Activated T-helper 1 cell treated with anti-CD3 and anti-CD28 coated beads, Interleukin-12 subunit alpha, Interleukin-12 subunit beta, Interleukin-2, Interleukin-4 antibody, amounts not matched to agents 30 ng/mL and 10 ng/mL and 1 ng/mL, durations not matched to agents 14 hours and 24 hours and 36 hours (primary cell): Measurements from ENCODE around the gene DGKD. TPM values are rescaled to one million over a fixed set of nuclear protein-coding genes. Genes with fewer than 3 reads are reported as not detected.

Source experiments
- DNase-seq: peaks from one replicate; pipeline ENCODE4 v3.0.0; 2021; ENCODE audit warnings: low spot score
- H3K27ac Mint-ChIP-seq: one replicate; pipeline ENCODE4 v1.8.0; 2021; ENCODE audit warnings: mild to moderate bottlenecking, mixed read lengths
- H3K27me3 Mint-ChIP-seq: one replicate; pipeline ENCODE4 v1.8.0; 2022; ENCODE audit warnings: mild to moderate bottlenecking, moderate library complexity, mixed read lengths; ENCODE audit not compliant: insufficient read depth
- H3K36me3 Mint-ChIP-seq: one replicate; pipeline ENCODE4 v1.8.0; 2021; ENCODE audit warnings: low read depth, mixed read lengths
- H3K4me1 Mint-ChIP-seq: one replicate; pipeline ENCODE4 v1.8.0; 2021; ENCODE audit warnings: low read depth, mixed read lengths
- H3K4me3 Mint-ChIP-seq: one replicate; pipeline ENCODE4 v1.8.0; 2021; ENCODE audit warnings: mild to moderate bottlenecking, moderate library complexity, mixed read lengths
- H3K9me3 Mint-ChIP-seq: one replicate; pipeline ENCODE4 v1.8.0; 2021; ENCODE audit warnings: mixed read lengths
- intact Hi-C: fragments of 100-400 bp; cut with micrococcal nuclease; formaldehyde crosslinking; loops from one replicate; pipeline ENCODE4 v1.15.1; 2024
- total RNA-seq: library from RNA; stranded (reverse); gene quantifications from 2 replicates; pipeline ENCODE4 v1.2.3, GENCODE V29; 2022

DGKD gene
- total RNA-seq, 1 donor from 2014 or later: 43.7 TPM

DNA sequence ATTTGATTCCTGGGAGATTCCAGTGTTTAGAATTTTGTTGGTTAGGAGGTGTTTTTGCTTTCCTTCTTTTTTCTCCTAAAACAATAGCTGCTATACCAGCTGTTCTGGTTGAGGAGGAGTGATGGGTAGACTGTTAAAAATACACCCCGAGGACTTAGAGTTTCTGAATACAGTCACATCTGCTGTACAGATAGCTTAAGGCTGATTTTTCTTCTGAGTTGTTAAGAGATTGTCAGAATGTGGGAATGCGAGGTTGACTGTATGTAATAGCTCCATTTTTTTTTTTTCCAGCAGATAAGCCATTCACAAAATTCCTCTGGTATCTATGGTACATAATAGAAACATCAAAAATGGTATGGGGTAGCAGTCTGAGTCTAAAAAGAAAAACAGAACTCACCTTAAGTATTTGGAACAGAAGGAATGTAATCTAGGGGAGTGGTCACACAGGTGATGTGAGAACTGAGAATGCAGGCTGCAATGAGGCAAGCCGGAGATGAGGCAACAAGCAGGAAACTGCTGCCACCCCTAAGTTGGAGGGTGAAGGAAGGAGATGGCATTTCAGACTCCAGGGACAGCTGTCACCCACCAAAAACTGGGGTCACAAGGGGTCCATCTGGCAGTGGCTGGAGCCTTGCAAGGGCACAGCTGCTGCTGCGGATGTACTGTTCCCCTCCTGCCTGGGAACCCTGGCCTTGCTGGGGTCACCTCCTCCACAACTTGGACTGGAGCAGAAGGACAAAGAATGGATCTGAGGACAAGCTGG, 2.4 kb downstream of the DGKD start:
- peaks cover 55% of the 10 kb centered on the region for H3K4me1 Mint-ChIP-seq
- H3K36me3 Mint-ChIP-seq: peaks cover 30% of the 10 kb centered on the region
- no peak for DNase-seq
- intact Hi-C loops: loop anchor here (5.0 kb wide), 3 partner anchors 104 to 659 kb away; partner anchors contain the start of genes ATG16L1 and GIGYF2
- no peaks in the 10 kb centered on the region for H3K27me3 Mint-ChIP-seq
- H3K27ac Mint-ChIP-seq: no peak overlapping the region
- peak overlapping the region; percentile 87 for H3K4me3 Mint-ChIP-seq
- H3K9me3 Mint-ChIP-seq: no peaks in the 10 kb centered on the region

DNA sequence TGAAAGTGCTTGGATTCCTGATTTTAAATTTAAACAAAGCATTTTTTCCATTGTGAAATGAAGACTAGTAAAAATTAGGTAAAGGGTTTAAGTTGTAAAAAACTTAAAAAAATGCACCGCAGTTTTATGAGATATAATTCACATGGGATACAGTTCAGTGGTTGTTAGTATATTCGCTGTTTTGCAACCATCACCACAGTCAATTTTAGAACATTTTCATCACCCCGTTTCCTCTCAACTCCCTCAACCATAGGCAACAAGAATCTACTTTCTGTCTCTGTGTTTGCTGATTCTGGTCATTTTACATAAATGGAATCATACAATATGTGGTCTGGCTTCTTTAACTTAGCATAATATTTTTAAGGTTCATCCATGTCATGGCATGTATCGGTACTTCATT, 4.0 kb downstream of the DGKD start:
- H3K36me3 Mint-ChIP-seq: peaks cover 34% of the 10 kb centered on the region
- intact Hi-C loops: loop anchor here (5.0 kb wide), 3 partner anchors 106 to 661 kb away; partner anchors contain the start of genes ATG16L1 and GIGYF2
- DNase-seq: no peak
- peaks cover 54% of the 10 kb centered on the region for H3K4me1 Mint-ChIP-seq
- no peak overlapping the region for H3K27ac Mint-ChIP-seq
- H3K4me3 Mint-ChIP-seq: no peak overlapping the region
- no peaks in the 10 kb centered on the region for H3K27me3 Mint-ChIP-seq
- H3K9me3 Mint-ChIP-seq: no peaks in the 10 kb centered on the region

DNA sequence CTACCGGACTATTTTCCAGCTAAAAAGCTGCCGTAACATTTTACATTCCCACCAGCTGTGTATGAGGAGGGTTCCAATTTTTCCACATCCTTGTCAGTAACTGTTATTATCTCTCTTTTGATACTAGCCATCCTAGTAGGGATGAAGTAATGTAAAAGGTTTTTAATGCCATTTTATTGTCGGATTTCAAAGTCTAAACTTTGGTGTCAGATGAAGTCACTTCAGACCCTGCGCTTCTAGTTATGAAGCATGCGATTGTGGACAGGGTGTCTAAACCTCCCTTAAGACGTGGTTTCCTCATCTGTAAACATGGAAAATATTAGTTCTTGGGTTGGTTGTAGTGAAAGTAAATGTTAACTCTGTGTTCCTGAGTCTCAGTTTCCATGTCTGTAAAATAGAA, 4.7 kb downstream of the DGKD start:
- intact Hi-C loops: loop anchor here (5.0 kb wide), 3 partner anchors 107 to 662 kb away; partner anchors contain the start of genes ATG16L1 and GIGYF2
- H3K27me3 Mint-ChIP-seq: no peaks in the 10 kb centered on the region
- peaks cover 52% of the 10 kb centered on the region for H3K4me1 Mint-ChIP-seq
- no peak overlapping the region for H3K4me3 Mint-ChIP-seq
- peaks cover 35% of the 10 kb centered on the region for H3K36me3 Mint-ChIP-seq
- no peaks in the 10 kb centered on the region for H3K9me3 Mint-ChIP-seq
- no peak for DNase-seq
- no peak overlapping the region for H3K27ac Mint-ChIP-seq

DNA sequence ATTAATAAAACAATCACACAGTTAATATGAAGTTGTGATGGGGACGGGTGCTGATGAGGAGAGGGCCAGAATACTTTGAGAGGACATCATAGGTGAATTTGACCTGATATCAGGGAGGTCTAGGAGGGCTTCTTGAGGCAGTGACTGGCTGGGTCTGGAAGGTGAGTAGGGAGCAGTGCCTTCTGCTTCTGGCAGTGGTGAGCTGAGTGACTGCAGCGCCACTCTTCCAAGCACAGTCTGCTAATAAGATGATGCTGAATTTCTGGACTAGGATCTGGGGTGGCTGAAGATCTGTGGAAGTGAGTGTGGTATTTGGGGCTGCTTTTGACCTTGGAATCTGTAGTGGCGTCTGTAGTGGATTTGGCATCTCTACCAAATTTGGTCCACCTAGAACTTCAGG, 5.5 kb downstream of the DGKD start:
- Mint-ChIP-seq H3K27me3 (no peaks in the 10 kb centered on the region), H3K9me3 (no peaks in the 10 kb centered on the region), H3K4me1 (peaks cover 51% of the 10 kb centered on the region), H3K4me3 (no peak overlapping the region), H3K36me3 (peaks cover 35% of the 10 kb centered on the region), H3K27ac (no peak overlapping the region)
- no peak for DNase-seq
- intact Hi-C loops: loop anchor here (5.0 kb wide), 3 partner anchors 108 to 663 kb away; partner anchors contain the start of genes ATG16L1 and GIGYF2

DNA sequence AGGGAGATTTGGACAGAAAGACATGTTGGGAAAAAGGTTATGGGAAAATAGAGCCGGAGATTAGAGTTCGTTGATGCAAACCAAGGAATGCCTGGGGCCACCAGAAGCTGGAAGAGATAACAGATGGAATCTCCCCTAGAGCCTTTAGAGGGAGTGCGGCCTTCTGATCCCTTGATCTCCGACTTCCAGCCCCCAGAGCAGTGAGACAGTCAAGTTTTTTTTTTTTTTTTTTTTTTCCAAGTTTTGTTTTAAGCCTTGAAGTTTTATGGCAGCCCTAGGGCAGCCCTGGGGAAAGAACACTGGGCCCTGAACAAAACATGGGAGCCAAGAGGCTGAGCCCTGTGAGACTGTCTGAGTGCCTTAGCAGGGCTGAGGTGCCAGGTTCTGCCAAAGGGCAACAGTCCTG, 6.5 kb downstream of the DGKD start:
- Mint-ChIP-seq H3K36me3 (peaks cover 34% of the 10 kb centered on the region), H3K4me3 (no peak overlapping the region), H3K4me1 (peaks cover 46% of the 10 kb centered on the region), H3K27me3 (no peaks in the 10 kb centered on the region), H3K9me3 (no peaks in the 10 kb centered on the region), H3K27ac (no peak overlapping the region)
- no peak for DNase-seq
- intact Hi-C loops: no loop called here

DNA sequence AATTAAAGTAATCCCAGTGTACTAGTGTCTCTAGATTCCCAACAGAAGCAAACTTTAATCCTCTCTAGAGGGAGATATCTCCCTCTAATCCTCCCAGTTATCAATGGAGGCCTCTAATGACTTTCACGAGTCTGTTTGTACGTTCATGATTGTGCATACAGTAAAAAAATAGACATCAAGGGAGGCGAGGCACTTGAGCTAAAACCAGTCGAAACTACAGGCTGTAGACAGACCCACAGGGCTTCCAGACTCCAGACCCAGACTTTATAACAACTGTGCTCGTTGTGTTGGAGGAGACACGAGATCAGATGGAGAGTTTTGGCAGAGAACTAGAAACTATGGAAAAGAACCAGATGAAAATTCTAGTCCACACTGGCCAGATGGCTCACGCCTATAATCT, 7.0 kb downstream of the DGKD start:
- Mint-ChIP-seq H3K36me3 (peaks cover 32% of the 10 kb centered on the region), H3K4me1 (peaks cover 46% of the 10 kb centered on the region), H3K9me3 (no peaks in the 10 kb centered on the region), H3K4me3 (no peak overlapping the region), H3K27ac (no peak overlapping the region), H3K27me3 (no peaks in the 10 kb centered on the region)
- DNase-seq: no peak
- intact Hi-C loops: no loop called here

DNA sequence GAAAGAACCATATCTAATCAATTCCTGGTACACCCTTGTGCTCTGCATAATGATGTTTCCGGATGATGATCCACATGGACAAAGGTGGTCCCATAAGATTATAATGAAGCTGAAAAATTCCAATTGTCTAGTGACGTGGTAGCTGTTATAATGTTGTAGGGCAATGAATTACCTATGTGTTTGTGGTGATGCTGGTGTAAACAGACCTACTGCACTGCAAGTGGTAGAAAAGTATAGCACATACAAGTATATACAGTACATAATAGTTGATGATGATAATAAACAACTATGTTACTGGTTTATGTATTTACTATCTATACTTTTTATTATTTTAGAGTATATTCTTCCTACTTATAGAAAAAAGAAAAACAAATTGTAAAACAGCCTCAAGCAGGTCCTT, 8.4 kb downstream of the DGKD start:
- no peak for DNase-seq
- peaks cover 29% of the 10 kb centered on the region for H3K36me3 Mint-ChIP-seq
- H3K4me1 Mint-ChIP-seq: peaks cover 38% of the 10 kb centered on the region
- H3K27ac Mint-ChIP-seq: no peak overlapping the region
- H3K9me3 Mint-ChIP-seq: no peaks in the 10 kb centered on the region
- no peak overlapping the region for H3K4me3 Mint-ChIP-seq
- no peaks in the 10 kb centered on the region for H3K27me3 Mint-ChIP-seq
- intact Hi-C loops: no loop called here

DNA sequence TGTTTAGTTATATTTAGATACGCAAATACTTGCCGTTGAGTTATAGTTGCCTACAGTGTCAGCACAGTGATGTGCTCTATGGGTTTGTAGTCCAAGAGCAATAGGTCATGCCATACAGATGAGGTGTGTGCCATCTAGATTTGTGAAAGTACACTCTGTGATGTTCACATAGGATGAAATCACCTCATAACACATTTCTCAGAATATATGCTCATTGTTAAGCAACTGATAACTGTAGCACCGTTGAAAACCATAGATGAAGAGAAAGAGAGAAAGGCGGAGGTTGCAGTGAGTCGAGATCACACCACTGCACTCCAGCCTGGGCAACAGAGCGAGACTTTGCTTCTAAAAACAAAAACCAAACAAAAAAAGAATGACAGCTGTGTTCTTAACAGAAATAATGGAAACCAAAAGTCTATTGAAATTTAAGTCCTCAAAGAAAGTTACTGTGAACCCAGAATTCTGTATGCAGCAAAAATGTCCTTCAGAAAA, 9.5 kb downstream of the DGKD start:
- intact Hi-C loops: no loop called here
- no peak overlapping the region for H3K27ac Mint-ChIP-seq
- no peaks in the 10 kb centered on the region for H3K27me3 Mint-ChIP-seq
- no peaks in the 10 kb centered on the region for H3K9me3 Mint-ChIP-seq
- H3K4me1 Mint-ChIP-seq: peaks cover 27% of the 10 kb centered on the region
- DNase-seq: no peak
- H3K4me3 Mint-ChIP-seq: no peak overlapping the region
- peaks cover 25% of the 10 kb centered on the region for H3K36me3 Mint-ChIP-seq

DNA sequence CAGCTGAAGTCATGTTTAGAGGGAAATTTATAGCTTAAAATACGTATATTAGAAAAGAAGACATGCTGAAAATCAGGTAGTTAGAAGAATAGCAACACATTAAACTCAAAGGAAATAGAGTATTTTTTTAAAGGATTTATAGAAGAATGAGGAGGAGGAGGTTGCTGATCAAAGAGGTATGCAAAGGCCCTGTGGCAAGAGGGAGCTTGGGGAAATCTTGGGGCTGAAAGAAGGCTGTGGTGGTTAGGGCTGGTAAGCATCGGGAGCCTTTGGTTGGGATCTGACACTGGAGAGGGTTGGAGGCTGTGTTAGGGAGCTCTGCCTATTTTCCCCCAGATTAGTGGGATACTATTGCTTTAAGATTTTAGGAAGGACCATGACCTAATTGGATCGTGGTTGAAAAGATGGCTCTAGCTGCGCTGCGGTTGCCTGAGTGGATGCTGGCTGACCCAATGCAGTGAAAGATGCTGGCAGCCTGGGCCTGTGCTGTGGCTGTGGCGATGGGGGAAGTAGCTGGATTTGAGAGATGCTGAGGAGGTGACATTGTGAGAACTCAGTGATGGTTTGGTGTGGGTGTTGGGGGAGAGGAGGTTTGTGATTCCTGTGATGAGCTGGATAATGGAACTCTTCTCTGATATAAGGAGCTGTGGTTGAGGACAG, 11.7 kb downstream of the DGKD start:
- Mint-ChIP-seq H3K27me3 (no peaks in the 10 kb centered on the region), H3K4me1 (peaks cover 15% of the 10 kb centered on the region), H3K36me3 (peaks cover 23% of the 10 kb centered on the region), H3K27ac (no peak overlapping the region), H3K4me3 (no peak overlapping the region), H3K9me3 (no peaks in the 10 kb centered on the region)
- intact Hi-C loops: no loop called here
- DNase-seq: no peak

DNA sequence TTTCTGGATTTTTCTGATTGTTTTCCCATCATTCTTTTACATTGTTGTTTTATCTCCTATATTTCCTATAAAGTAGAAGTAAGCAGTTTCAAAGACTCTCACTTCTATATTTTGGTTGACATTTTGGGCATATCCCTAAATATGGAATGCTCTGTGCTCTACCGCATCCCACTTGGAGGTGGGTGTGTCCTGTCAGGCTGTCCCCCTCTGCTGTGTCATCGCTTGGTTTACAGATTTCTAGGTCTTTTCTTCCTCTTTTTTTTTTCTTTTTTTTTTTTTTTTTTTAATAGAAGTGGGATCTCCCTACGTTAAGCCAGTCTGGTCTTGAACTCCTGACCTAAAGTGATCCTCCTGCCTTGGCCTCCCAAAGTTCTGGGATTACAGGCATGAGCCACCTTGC, 13.3 kb downstream of the DGKD start:
- H3K36me3 Mint-ChIP-seq: peaks cover 19% of the 10 kb centered on the region
- intact Hi-C loops: no loop called here
- no peaks in the 10 kb centered on the region for H3K27me3 Mint-ChIP-seq
- no peak for DNase-seq
- H3K9me3 Mint-ChIP-seq: no peaks in the 10 kb centered on the region
- no peak overlapping the region for H3K4me3 Mint-ChIP-seq
- no peak overlapping the region for H3K27ac Mint-ChIP-seq
- peaks cover 15% of the 10 kb centered on the region for H3K4me1 Mint-ChIP-seq

DNA sequence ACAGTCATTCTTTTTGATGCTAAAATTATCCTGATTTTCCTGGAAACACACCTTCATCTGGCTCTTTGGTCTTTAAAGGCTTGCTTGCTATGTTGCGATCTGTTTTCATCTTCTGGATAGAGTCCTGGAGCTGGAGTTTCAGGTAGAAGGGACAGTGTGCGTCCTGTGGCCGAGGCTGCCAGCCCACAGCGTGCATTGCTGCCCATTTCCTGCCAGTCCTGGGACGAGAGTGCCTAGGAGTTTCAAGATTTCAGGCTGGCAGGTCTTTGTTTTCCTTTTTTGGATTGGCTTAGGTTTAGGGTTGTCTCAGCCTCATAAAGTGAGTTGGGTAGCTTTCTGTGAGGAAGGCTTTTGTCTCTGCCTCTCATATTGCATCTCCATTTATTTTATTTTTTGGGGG, 14.5 kb downstream of the DGKD start:
- H3K27ac Mint-ChIP-seq: no peak overlapping the region
- DNase-seq: no peak
- peaks cover 21% of the 10 kb centered on the region for H3K36me3 Mint-ChIP-seq
- intact Hi-C loops: no loop called here
- H3K9me3 Mint-ChIP-seq: no peaks in the 10 kb centered on the region
- H3K4me1 Mint-ChIP-seq: peaks cover 12% of the 10 kb centered on the region
- H3K27me3 Mint-ChIP-seq: no peaks in the 10 kb centered on the region
- no peak overlapping the region for H3K4me3 Mint-ChIP-seq

DNA sequence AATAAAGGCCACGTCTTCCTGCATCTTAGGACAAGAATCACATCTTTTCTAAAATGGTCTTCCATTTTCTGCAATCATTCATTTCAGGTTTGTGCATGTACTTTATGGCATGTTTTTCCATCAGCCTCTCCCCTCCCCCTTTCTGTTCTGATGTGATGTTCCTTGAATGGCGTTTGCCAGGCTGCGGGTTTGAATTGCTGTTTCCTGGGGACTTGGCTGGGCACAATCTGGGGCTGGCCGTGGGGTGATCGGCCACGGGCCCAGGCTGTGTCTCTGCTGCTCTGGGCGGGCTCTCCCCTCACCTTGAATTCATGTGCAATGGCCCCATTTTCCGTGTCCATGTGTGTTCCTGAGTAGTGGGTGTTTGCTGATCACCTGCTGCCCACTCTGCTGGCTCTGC, 15.2 kb downstream of the DGKD start:
- no peaks in the 10 kb centered on the region for H3K27me3 Mint-ChIP-seq
- peaks cover 11% of the 10 kb centered on the region for H3K4me1 Mint-ChIP-seq
- no peak for DNase-seq
- H3K9me3 Mint-ChIP-seq: no peaks in the 10 kb centered on the region
- no peak overlapping the region for H3K27ac Mint-ChIP-seq
- intact Hi-C loops: no loop called here
- no peak overlapping the region for H3K4me3 Mint-ChIP-seq
- H3K36me3 Mint-ChIP-seq: peaks cover 20% of the 10 kb centered on the region
